GM12864 (cell line): Measurements from ENCODE around the gene AHR.

Experiments
- DNase-seq: peaks from one replicate; pipeline ENCODE4 v3.0.0-alpha.2; 2011; ENCODE audit warnings: low read depth
- H3K4me3 ChIP-seq: 2 replicates; pipeline ENCODE4 v1.5.1; 2011; ENCODE audit warnings: mild to moderate bottlenecking, low read depth, low read length, control low read depth
- CTCF ChIP-seq: IDR thresholded peaks from 2 replicates; pipeline ENCODE4 v1.5.1; 2011; ENCODE audit warnings: low read depth, mild to moderate bottlenecking, moderate library complexity, low read length, control low read depth, inconsistent platforms; ENCODE audit errors: missing control alignments

AHR gene

GRCh38 chr7:17297243-17297642 lies 1.2 kb upstream of the AHR start:
- TF ChIP-seq CTCF = no peak
- DNase-seq = no peak
- H3K4me3 ChIP-seq = no peak overlapping the region

GRCh38 chr7:17298840-17299482 lies 509 bp downstream of the AHR start:
- peak overlapping the region; percentile 96 for H3K4me3 ChIP-seq
- DNase-seq = no peak
- no peak for TF ChIP-seq CTCF

GRCh38 chr7:17299483-17299991 lies 1.1 kb downstream of the AHR start:
- H3K4me3 ChIP-seq = peak overlapping the region; percentile 96
- DNase-seq = no peak
- no peak for TF ChIP-seq CTCF

GRCh38 chr7:17300012-17300411 lies 1.6 kb downstream of the AHR start:
- no peak for DNase-seq
- peak overlapping the region; percentile 96 for H3K4me3 ChIP-seq
- no peak for TF ChIP-seq CTCF

GRCh38 chr7:17300437-17300836 lies 2.0 kb downstream of the AHR start:
- no peak for TF ChIP-seq CTCF
- peak overlapping the region; percentile 96; the same call in 1 of the 2 replicates for H3K4me3 ChIP-seq
- DNase-seq = no peak

GRCh38 chr7:17301471-17302456 lies 3.3 kb downstream of the AHR start:
- no peak for DNase-seq
- H3K4me3 ChIP-seq = no peak overlapping the region; the same call in 1 of the 2 replicates
- peak; percentile 33 for TF ChIP-seq CTCF
